Astrocyte (in vitro differentiated cells and primary cell): Measurements from ENCODE around the gene LYPD6.

ENCODE experiments used
- EZH2 ChIP-seq: IDR thresholded peaks from 2 replicates; pipeline ENCODE4 v1.6.1; 2012; ENCODE audit warnings: mild to moderate bottlenecking, low read length, inconsistent platforms; ENCODE audit not compliant: insufficient read depth
- TF ChIP-seq, protein P1 (sequence below): IDR thresholded peaks from 2 replicates; pipeline ENCODE4 v1.5.1; 2011; ENCODE audit warnings: low read depth, mild to moderate bottlenecking, inconsistent platforms, low read length, moderate library complexity; ENCODE audit not compliant: insufficient read depth

DNA sequence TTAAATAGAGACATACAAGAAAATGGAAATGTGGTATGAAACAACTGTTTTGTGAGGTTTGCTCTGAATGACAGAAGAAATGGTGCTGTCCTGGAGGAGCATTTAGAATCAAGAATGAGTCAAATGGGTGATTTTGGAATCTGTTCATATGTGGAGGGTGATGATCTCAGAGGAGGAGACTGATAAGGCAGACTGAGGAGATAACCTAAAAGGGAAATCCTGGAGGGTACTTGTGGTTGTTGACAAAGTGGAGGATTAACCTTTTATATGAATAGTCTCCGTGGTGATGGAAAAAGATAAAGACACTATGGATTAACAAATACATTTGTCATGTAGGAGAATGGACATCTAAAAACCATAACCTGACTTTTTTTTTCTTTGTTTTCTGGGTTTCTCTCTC is 183.1 kb downstream of the LYPD6 start:
- TF ChIP-seq EZH2, result no peak
- TF ChIP-seq, protein P1, sequence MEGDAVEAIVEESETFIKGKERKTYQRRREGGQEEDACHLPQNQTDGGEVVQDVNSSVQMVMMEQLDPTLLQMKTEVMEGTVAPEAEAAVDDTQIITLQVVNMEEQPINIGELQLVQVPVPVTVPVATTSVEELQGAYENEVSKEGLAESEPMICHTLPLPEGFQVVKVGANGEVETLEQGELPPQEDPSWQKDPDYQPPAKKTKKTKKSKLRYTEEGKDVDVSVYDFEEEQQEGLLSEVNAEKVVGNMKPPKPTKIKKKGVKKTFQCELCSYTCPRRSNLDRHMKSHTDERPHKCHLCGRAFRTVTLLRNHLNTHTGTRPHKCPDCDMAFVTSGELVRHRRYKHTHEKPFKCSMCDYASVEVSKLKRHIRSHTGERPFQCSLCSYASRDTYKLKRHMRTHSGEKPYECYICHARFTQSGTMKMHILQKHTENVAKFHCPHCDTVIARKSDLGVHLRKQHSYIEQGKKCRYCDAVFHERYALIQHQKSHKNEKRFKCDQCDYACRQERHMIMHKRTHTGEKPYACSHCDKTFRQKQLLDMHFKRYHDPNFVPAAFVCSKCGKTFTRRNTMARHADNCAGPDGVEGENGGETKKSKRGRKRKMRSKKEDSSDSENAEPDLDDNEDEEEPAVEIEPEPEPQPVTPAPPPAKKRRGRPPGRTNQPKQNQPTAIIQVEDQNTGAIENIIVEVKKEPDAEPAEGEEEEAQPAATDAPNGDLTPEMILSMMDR, result no peak
